SU-DHL-6 (cell line): Measurements from ENCODE around the gene MBNL1.

Experiments
- CTCF ChIP-seq: fragments of 200-600 bp; sonication (generic); IDR thresholded peaks from one replicate; pipeline ENCODE4 v1.5.1; 2017; ENCODE audit warnings: antibody characterized with exemption, mild to moderate bottlenecking, low read length, moderate library complexity; ENCODE audit not compliant: insufficient read depth, poor library complexity, severe bottlenecking
- EZH2phosphoT487 ChIP-seq: fragments of 200-600 bp; sonication (generic), shearing (Covaris generic); conservative IDR thresholded peaks from 2 replicates; pipeline ENCODE4 v1.6.1; 2018; ENCODE audit warnings: mild to moderate bottlenecking, antibody characterized with exemption, low read length, moderate library complexity, mixed read lengths

DNA sequence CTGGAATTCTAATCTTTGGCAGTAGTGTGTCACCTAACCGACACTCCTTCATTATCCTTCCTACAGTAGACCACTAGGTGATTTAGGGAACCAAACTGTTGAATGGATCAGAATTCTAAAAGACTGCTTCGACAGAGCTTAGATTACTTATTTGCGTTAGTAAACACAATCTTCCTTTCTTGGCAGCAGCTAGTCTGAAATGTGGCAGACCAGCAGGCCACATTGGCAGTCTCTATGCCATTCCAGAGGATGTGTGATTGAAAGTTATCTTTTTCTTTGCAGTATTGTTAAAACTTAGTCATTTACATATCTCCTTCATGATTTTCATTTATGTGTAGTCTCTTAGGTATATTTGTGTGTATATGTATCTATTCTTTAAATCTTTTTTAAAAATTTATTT lies 23.6 kb downstream of the MBNL1 start:
- no peak for TF ChIP-seq CTCF
- no peak for TF ChIP-seq EZH2phosphoT487
